CD8-positive, alpha-beta memory T cell (primary cell): ENCODE results near the gene RNGTT. TPM values are rescaled to one million over a fixed set of nuclear protein-coding genes. Genes with fewer than 3 reads are reported as not detected.

Source experiments
- CTCF ChIA-PET: fragments of 350-600 bp; sonication (Branson Sonifier 250); formaldehyde crosslinking; loops from one replicate; lab custom pipeline; 2021; ENCODE audit warnings: antibody characterized with exemption; lab: Charles Lee
- POLR2A ChIA-PET: fragments of 350-600 bp; sonication (Branson Sonifier 250); formaldehyde crosslinking; loops from one replicate; lab custom pipeline; 2021; ENCODE audit warnings: antibody characterized with exemption; lab: Charles Lee
- DNase-seq, 5 donors: peaks; one replicate each; pipeline versions ENCODE4 v3.0.0 to v3.0.0-alpha.2; 2020 to 2022; ENCODE audit warnings: mixed read lengths in 1 of 5
- H3K27ac ChIP-seq: one replicate; pipeline ENCODE4 v1.7.0; 2013; ENCODE audit warnings: low read depth, mild to moderate bottlenecking, low read length, moderate library complexity
- H3K27me3 ChIP-seq: 2 replicates; pipeline ENCODE4 v1.7.0; 2013; ENCODE audit warnings: low read length, mild to moderate bottlenecking; ENCODE audit not compliant: insufficient read depth, poor library complexity, severe bottlenecking
- H3K36me3 ChIP-seq: 2 replicates; pipeline ENCODE4 v1.7.0; 2013; ENCODE audit warnings: mild to moderate bottlenecking, low read length, moderate library complexity; ENCODE audit not compliant: insufficient read depth
- H3K4me1 ChIP-seq: 2 replicates; pipeline ENCODE4 v1.7.0; 2013; ENCODE audit warnings: mild to moderate bottlenecking, low read length, moderate library complexity; ENCODE audit not compliant: insufficient read depth
- H3K4me3 ChIP-seq: 2 replicates; pipeline ENCODE4 v1.7.0; 2013; ENCODE audit warnings: mild to moderate bottlenecking, low read length
- H3K9me3 ChIP-seq: 2 replicates; pipeline ENCODE4 v1.7.0; 2013; ENCODE audit warnings: mild to moderate bottlenecking, low read length
- H3K27ac Mint-ChIP-seq, 8 donors: one replicate each; pipeline ENCODE4 v1.8.0; 2020 to 2021; ENCODE audit warnings: mixed read lengths in 8 of 8, mild to moderate bottlenecking in 6 of 8, inconsistent platforms in 3 of 8, moderate library complexity in 3 of 8
- H3K27me3 Mint-ChIP-seq, 2 donors: one replicate each; pipeline ENCODE4 v1.8.0; 2020 to 2021; ENCODE audit warnings: mixed read lengths in 2 of 2, mild to moderate bottlenecking in 1 of 2, moderate library complexity in 1 of 2
- H3K36me3 Mint-ChIP-seq, 3 donors: one replicate each; pipeline ENCODE4 v1.8.0; 2020 to 2021; ENCODE audit warnings: mixed read lengths in 3 of 3, inconsistent platforms in 1 of 3, mild to moderate bottlenecking in 1 of 3
- H3K4me1 Mint-ChIP-seq, 3 donors: one replicate each; pipeline ENCODE4 v1.8.0; 2020 to 2021; ENCODE audit warnings: mixed read lengths in 3 of 3, inconsistent platforms in 1 of 3, mild to moderate bottlenecking in 1 of 3
- H3K4me3 Mint-ChIP-seq, 7 donors: one replicate each; pipeline ENCODE4 v1.8.0; 2020 to 2021; ENCODE audit warnings: mixed read lengths in 7 of 7, mild to moderate bottlenecking in 6 of 7, moderate library complexity in 4 of 7, inconsistent platforms in 2 of 7
- H3K9me3 Mint-ChIP-seq, 5 donors: one replicate each; pipeline ENCODE4 v1.8.0; 2020 to 2022; ENCODE audit warnings: mixed read lengths in 5 of 5, mild to moderate bottlenecking in 3 of 5, moderate library complexity in 2 of 5, inconsistent platforms in 1 of 5
- polyA plus RNA-seq: library from polyadenylated mRNA; unstranded; fragments of 300-500 nt; fragmentation: Illumina TruSeq; gene quantifications from one replicate; pipeline ENCODE4 v1.2.3, GENCODE V29; 2021
- total RNA-seq, 2 experiments: library from RNA; stranded (reverse); gene quantifications; one replicate each; pipeline ENCODE4 v1.2.3, GENCODE V29; 2021

The RNGTT gene
- total and polyA plus RNA-seq, 3 experiments from 2014 or later = 16.0 to 22.3 (median 20.7) TPM

GRCh38 chr6:88813045-88813444 lies 150.4 kb downstream of the RNGTT start:
- no peaks in the 10 kb centered on the region for H3K9me3 ChIP-seq
- no peak overlapping the region for H3K4me3 ChIP-seq
- H3K27ac Mint-ChIP-seq = peak overlapping the region in 1 of 8 donors; percentile 52
- ChIA-PET CTCF (no interaction called here), POLR2A (no interaction called here)
- H3K4me1 Mint-ChIP-seq = peaks cover 6 to 15% (median 10%) of the 10 kb centered on the region in 3 donors
- peaks cover 7 to 13% (median 7%) of the 10 kb centered on the region in 3 donors for H3K36me3 Mint-ChIP-seq
- H3K4me1 ChIP-seq = no peaks in the 10 kb centered on the region
- no peak for DNase-seq
- H3K9me3 Mint-ChIP-seq = peaks cover 0 to 8% (median 0%) of the 10 kb centered on the region in 5 donors
- no peaks in the 10 kb centered on the region for H3K27me3 ChIP-seq
- no peaks in the 10 kb centered on the region for H3K27me3 Mint-ChIP-seq
- H3K4me3 Mint-ChIP-seq = no peak overlapping the region
- no peaks in the 10 kb centered on the region for H3K36me3 ChIP-seq
- no peak overlapping the region for H3K27ac ChIP-seq

- no peak overlapping the region for H3K4me3 Mint-ChIP-seq
- DNase-seq = no peak
- peaks cover 8 to 22% (median 12%) of the 10 kb centered on the region in 5 donors for H3K9me3 Mint-ChIP-seq
- POLR2A ChIA-PET = no interaction called here
- no peak overlapping the region for H3K27ac Mint-ChIP-seq
- H3K36me3 Mint-ChIP-seq = peaks cover 15 to 22% (median 22%) of the 10 kb centered on the region in 3 donors
- Histone ChIP-seq H3K4me3 (no peak overlapping the region), H3K4me1 (no peaks in the 10 kb centered on the region), H3K27ac (no peak overlapping the region), H3K27me3 (no peaks in the 10 kb centered on the region), H3K36me3 (no peaks in the 10 kb centered on the region), H3K9me3 (no peaks in the 10 kb centered on the region)
- H3K27me3 Mint-ChIP-seq = no peaks in the 10 kb centered on the region
- CTCF ChIA-PET = no interaction called here
- H3K4me1 Mint-ChIP-seq = peaks cover 4 to 11% (median 8%) of the 10 kb centered on the region in 3 donors
Observed at GRCh38 chr6:88810701-88811100, 152.7 kb downstream of the RNGTT start.

- POLR2A ChIA-PET = no interaction called here
- no peak overlapping the region for H3K4me3 Mint-ChIP-seq
- H3K4me1 Mint-ChIP-seq = peaks cover 10 to 13% (median 12%) of the 10 kb centered on the region in 3 donors
- H3K36me3 Mint-ChIP-seq = peaks cover 15 to 27% (median 24%) of the 10 kb centered on the region in 3 donors
- DNase-seq = no peak
- no peak overlapping the region for H3K27ac Mint-ChIP-seq
- Histone ChIP-seq H3K4me3 (no peak overlapping the region), H3K36me3 (no peaks in the 10 kb centered on the region), H3K27me3 (no peaks in the 10 kb centered on the region), H3K4me1 (no peaks in the 10 kb centered on the region), H3K27ac (no peak overlapping the region), H3K9me3 (no peaks in the 10 kb centered on the region)
- CTCF ChIA-PET = no interaction called here
- H3K9me3 Mint-ChIP-seq = peaks cover 8 to 22% (median 12%) of the 10 kb centered on the region in 5 donors
- H3K27me3 Mint-ChIP-seq = no peaks in the 10 kb centered on the region
Observed at GRCh38 chr6:88810089-88810488, 153.3 kb downstream of the RNGTT start.

- H3K27me3 Mint-ChIP-seq = no peaks in the 10 kb centered on the region
- Histone ChIP-seq H3K36me3 (no peaks in the 10 kb centered on the region), H3K4me3 (no peak overlapping the region), H3K27ac (no peak overlapping the region), H3K9me3 (no peaks in the 10 kb centered on the region), H3K27me3 (no peaks in the 10 kb centered on the region), H3K4me1 (no peaks in the 10 kb centered on the region)
- DNase-seq = no peak
- ChIA-PET POLR2A (no interaction called here), CTCF (no interaction called here)
- peaks cover 12 to 18% (median 13%) of the 10 kb centered on the region in 3 donors for H3K4me1 Mint-ChIP-seq
- no peak overlapping the region for H3K4me3 Mint-ChIP-seq
- peaks cover 8 to 22% (median 12%) of the 10 kb centered on the region in 5 donors for H3K9me3 Mint-ChIP-seq
- H3K36me3 Mint-ChIP-seq = peaks cover 14 to 33% (median 26%) of the 10 kb centered on the region in 3 donors
- peak overlapping the region in 1 of 8 donors; percentile 14 for H3K27ac Mint-ChIP-seq
Observed at GRCh38 chr6:88808381-88808780, 155.0 kb downstream of the RNGTT start.

GRCh38 chr6:88807622-88808021 lies 155.8 kb downstream of the RNGTT start:
- Histone ChIP-seq H3K27ac (no peak overlapping the region), H3K36me3 (no peaks in the 10 kb centered on the region), H3K9me3 (no peaks in the 10 kb centered on the region), H3K4me3 (no peak overlapping the region), H3K27me3 (no peaks in the 10 kb centered on the region), H3K4me1 (no peaks in the 10 kb centered on the region)
- H3K36me3 Mint-ChIP-seq = peaks cover 19 to 37% (median 31%) of the 10 kb centered on the region in 3 donors
- POLR2A ChIA-PET = no interaction called here
- H3K4me1 Mint-ChIP-seq = peaks cover 11 to 22% (median 13%) of the 10 kb centered on the region in 3 donors
- H3K27me3 Mint-ChIP-seq = no peaks in the 10 kb centered on the region
- peaks cover 8 to 22% (median 12%) of the 10 kb centered on the region in 5 donors for H3K9me3 Mint-ChIP-seq
- DNase-seq = no peak
- H3K27ac Mint-ChIP-seq = peak overlapping the region in 2 of 8 donors; percentile 51 to 73
- H3K4me3 Mint-ChIP-seq = no peak overlapping the region
- CTCF ChIA-PET = no interaction called here

GRCh38 chr6:88806728-88807127 lies 156.7 kb downstream of the RNGTT start:
- no peak for DNase-seq
- CTCF ChIA-PET = no interaction called here
- H3K4me1 ChIP-seq = no peaks in the 10 kb centered on the region
- H3K36me3 ChIP-seq = no peaks in the 10 kb centered on the region
- Mint-ChIP-seq H3K36me3 (peaks cover 23 to 41% (median 37%) of the 10 kb centered on the region in 3 donors), H3K27me3 (no peaks in the 10 kb centered on the region), H3K4me3 (no peak overlapping the region), H3K4me1 (peaks cover 11 to 26% (median 16%) of the 10 kb centered on the region in 3 donors), H3K27ac (no peak overlapping the region), H3K9me3 (peaks cover 8 to 22% (median 12%) of the 10 kb centered on the region in 5 donors)
- H3K27me3 ChIP-seq = no peaks in the 10 kb centered on the region
- H3K9me3 ChIP-seq = no peaks in the 10 kb centered on the region
- POLR2A ChIA-PET = no interaction called here
- no peak overlapping the region for H3K27ac ChIP-seq
- no peak overlapping the region for H3K4me3 ChIP-seq

GRCh38 chr6:88804701-88805100 lies 158.7 kb downstream of the RNGTT start:
- Histone ChIP-seq H3K27me3 (no peaks in the 10 kb centered on the region), H3K4me1 (no peaks in the 10 kb centered on the region), H3K36me3 (no peaks in the 10 kb centered on the region), H3K27ac (no peak overlapping the region), H3K4me3 (no peak overlapping the region), H3K9me3 (no peaks in the 10 kb centered on the region)
- Mint-ChIP-seq H3K27ac (no peak overlapping the region), H3K4me3 (no peak overlapping the region), H3K36me3 (peaks cover 30 to 50% (median 47%) of the 10 kb centered on the region in 3 donors), H3K9me3 (peaks cover 8 to 22% (median 12%) of the 10 kb centered on the region in 5 donors), H3K4me1 (peaks cover 11 to 26% (median 16%) of the 10 kb centered on the region in 3 donors), H3K27me3 (no peaks in the 10 kb centered on the region)
- ChIA-PET POLR2A (no interaction called here), CTCF (no interaction called here)
- DNase-seq = no peak

GRCh38 chr6:88785478-88785877 lies 177.9 kb downstream of the RNGTT start:
- Mint-ChIP-seq H3K9me3 (no peaks in the 10 kb centered on the region), H3K27me3 (no peaks in the 10 kb centered on the region), H3K36me3 (peaks cover 0 to 18% (median 12%) of the 10 kb centered on the region in 3 donors), H3K4me3 (no peak overlapping the region), H3K27ac (no peak overlapping the region), H3K4me1 (peaks cover 0 to 9% (median 5%) of the 10 kb centered on the region in 3 donors)
- H3K27me3 ChIP-seq = no peaks in the 10 kb centered on the region
- H3K27ac ChIP-seq = no peak overlapping the region
- no peaks in the 10 kb centered on the region for H3K9me3 ChIP-seq
- no peaks in the 10 kb centered on the region for H3K4me1 ChIP-seq
- POLR2A ChIA-PET = no interaction called here
- no peak for DNase-seq
- H3K4me3 ChIP-seq = no peak overlapping the region
- CTCF ChIA-PET = no interaction called here
- no peaks in the 10 kb centered on the region for H3K36me3 ChIP-seq
